Suppressor macrophage (primary cell): Measurements from ENCODE around the gene PROX2.

Source experiments
- DNase-seq, 4 experiments: peaks; one replicate each; pipeline ENCODE4 v3.0.0-alpha.2; 2020 to 2022
- total RNA-seq, 17 experiments: gene quantifications; one replicate each; lab custom pipeline; 2026; ENCODE audit warnings: mixed read lengths in 6 of 17, inconsistent platforms in 3 of 17; lab: John Stamatoyannopoulos, UW

The PROX2 gene, protein sequence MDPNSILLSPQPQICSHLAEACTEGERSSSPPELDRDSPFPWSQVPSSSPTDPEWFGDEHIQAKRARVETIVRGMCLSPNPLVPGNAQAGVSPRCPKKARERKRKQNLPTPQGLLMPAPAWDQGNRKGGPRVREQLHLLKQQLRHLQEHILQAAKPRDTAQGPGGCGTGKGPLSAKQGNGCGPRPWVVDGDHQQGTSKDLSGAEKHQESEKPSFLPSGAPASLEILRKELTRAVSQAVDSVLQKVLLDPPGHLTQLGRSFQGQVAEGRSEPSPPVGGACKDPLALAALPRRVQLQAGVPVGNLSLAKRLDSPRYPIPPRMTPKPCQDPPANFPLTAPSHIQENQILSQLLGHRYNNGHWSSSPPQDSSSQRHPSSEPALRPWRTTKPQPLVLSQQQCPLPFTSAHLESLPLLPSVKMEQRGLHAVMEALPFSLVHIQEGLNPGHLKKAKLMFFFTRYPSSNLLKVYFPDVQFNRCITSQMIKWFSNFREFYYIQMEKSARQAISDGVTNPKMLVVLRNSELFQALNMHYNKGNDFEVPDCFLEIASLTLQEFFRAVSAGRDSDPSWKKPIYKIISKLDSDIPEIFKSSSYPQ
- 0 to 2.0 (median 0.20) reads per million in 17 experiments for total RNA-seq

- peak; percentile 49 to 64 (median 60) for DNase-seq
These were observed at the start of gene PROX2 for GRCh38 chr14:74875941-74876913. Gene PROX2 (minus strand): TSS chr14:74876145. CDS start chr14:74863834, 12,311 bp downstream.

GRCh38 chr14:74924061-74924460 is 48.1 kb upstream of the PROX2 start:
- no peak for DNase-seq

GRCh38 chr14:74922752-74923401 is 46.9 kb upstream of the PROX2 start, which contains the start of gene RPS6KL1:
Gene RPS6KL1 (minus strand): TSS chr14:74923260. CDS start chr14:74921541, 1,719 bp downstream.
- peak; percentile 76 to 91 (median 81) for DNase-seq

DNA sequence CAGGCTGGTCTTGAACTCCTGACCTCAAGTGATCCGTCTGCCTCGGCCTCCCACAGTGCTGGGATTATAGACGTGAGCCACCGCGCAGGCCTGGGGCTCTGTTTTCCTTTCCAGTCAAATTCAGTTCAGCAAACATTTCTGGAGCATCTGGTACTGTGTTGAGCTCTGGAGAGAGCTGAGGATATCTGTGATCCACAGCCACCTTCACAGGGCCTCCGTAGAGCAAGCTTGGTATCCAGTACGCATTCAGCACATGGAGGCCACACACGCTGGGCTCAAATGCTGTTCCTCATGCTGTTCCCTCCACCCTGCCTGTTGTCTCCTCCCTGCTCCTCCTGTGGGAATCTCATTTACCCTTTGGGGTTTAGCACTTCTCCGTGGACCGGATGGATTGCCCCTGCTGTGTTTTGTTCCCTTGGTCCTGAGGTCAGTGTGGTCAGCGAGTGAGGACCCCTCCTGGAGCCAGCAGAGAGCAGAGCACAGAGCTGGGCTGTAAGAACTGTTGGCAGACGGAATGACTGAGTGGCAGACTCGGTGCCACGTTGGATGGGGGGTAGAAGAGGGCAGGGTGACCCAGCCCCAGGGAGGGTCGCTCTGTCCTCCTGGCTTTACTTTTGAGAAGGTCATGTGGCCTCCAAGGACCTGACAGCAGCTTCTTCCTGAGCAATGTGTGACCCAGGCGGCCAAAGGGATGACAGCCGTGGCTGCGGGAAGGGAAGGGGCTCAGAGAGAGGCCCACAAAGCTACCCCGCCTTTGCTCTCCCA is 46.2 kb upstream of the PROX2 start:
- no peak for DNase-seq

DNA sequence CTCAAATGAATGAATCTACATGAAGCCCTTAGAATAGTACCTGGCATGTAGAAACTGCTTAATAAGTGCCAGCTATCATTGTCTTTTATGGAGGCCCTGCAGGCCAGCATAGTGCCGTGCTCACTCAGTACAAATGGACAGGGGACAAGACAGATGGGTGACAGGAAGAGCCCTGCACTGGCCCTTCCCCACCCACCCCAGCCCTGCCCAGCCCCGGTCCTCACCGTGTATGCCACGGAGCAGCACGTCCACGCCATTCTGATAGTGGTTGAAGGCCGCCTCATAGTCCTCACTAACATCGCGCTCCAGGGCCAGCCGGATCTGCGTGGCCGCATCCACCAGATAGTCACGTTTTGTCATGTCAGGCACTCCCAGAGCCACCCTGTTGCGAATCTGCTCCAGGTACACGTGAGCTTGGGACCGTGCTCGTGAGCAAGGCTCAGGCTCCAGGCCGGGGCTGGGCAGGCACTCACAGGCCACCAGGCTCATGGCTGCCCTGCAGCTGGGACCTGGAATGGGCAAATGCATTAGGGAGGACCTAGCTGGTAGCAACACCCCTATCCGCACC is 45.2 kb upstream of the PROX2 start:
- no peak for DNase-seq

DNA sequence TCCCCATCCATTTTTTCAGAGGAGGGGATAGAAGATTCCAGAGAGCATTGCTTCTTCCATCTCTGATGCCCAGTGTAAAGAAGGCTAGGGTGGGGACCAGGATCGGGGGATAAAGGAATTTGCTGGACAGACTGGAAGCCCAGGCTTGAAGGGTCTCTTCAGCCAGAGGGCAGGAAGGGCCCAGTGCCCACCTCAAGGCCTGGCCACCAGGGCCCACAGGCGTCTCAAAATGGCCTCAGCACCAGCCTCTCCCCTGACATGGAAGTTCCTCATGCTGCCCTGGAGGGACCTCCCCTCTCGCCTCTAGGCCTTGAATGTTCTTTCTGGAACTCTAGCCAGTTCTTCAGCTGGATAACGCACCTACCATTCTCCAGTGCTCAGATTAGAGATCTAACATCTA is 44.3 kb upstream of the PROX2 start:
- DNase-seq = no peak

DNA sequence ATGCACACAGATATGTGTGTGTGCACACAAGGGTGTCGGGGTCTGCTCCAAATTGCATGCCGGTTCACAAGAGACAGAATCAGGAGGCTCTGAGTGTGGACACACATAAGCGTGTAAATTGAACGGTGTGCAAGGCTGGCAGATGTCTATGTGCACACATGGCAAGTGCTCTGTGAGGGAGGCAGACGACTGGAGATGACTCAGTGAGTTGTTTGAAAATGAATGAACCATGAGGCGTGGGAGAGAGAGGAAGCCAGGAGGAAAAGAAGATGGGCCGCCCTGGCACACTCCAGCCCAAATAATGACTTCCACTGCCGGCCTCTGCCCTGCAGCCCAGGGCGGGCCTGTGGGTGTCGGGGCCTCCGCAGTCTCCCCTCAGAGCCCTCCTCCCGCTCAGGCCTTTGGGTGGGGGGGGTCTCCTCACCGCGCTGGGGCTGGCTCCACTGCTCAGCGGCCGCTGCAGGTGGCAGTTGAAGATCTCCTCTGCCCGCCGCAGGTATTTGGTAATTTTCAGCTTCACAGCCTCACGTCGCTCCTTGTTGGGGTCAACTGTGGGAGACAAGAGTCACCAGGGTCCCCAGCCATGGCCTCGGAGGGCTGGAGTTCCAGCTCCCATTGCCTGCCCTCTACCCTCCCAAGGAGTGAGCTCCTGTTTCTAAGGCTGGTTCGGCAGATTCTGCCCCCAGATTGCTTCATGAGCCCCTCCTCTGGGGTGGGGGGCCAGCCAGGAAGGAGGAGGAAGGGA is 43.6 kb upstream of the PROX2 start:
- peak in 3 of 4 experiments; percentile 1 to 38 (median 30) for DNase-seq

- no peak for DNase-seq
These were observed 42.4 kb upstream of the PROX2 start for GRCh38 chr14:74918380-74918779.

DNA sequence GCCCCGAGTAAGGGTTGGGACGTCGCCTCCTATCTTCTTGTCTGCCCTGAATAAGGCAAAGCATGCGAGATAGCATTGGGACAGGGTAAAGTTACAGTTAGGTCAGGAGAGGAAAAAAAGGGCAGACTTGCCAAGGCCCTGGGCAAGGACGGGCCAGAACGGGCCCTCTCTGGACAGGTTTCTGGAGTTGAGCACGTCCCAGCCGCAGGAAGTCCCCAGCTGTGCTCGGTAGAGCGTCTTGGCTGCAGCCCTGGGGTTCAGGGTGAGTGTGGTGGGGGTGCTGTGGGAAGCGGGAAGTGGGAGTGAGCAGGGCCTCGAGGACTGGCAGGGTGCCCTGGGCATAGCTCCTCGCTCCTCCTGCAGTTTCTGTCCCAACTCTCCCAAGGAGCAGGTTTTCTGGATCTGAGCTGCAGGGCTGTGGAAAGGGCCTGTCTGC is 41.7 kb upstream of the PROX2 start:
- no peak for DNase-seq

DNA sequence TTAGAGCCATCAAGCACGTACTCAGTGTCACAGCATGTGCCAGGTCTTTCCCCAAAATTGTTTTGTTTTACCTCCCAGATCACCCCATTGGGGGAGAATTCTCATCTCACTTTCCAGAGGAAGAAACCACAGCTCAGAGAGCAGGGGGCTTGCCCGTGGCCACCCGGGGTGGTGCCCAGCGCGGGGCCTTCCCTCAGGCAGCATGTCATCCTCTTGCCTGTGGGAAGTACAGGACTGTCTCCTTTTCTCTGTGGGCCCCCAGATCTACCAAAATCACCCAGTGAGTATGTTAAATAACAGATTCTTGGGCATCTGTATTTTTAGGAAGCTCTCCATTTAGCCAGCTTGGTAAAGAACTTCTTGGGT is 41.2 kb upstream of the PROX2 start:
- no peak for DNase-seq

DNA sequence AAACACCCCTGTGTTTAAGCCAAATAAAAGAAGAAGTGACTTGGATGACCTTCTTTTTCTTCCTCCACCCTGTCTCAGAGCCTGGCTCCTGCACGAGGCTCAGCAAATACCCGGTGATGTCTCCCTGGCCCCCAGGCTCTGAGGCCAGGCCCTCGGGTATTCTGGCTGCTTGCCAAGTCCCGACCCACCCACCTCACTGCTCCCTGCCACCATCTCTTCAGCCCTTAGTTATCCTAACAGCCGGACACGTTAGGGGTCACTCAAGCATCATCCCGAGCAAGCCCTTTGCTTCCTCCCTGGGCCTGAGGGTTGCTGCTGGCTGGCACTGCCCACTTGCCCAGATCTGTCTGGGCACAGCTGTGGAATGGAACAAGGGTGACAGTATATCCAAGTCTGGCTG is 39.9 kb upstream of the PROX2 start:
- DNase-seq = no peak

- DNase-seq = no peak
These were observed 39.5 kb upstream of the PROX2 start for GRCh38 chr14:74915426-74915825.

DNA sequence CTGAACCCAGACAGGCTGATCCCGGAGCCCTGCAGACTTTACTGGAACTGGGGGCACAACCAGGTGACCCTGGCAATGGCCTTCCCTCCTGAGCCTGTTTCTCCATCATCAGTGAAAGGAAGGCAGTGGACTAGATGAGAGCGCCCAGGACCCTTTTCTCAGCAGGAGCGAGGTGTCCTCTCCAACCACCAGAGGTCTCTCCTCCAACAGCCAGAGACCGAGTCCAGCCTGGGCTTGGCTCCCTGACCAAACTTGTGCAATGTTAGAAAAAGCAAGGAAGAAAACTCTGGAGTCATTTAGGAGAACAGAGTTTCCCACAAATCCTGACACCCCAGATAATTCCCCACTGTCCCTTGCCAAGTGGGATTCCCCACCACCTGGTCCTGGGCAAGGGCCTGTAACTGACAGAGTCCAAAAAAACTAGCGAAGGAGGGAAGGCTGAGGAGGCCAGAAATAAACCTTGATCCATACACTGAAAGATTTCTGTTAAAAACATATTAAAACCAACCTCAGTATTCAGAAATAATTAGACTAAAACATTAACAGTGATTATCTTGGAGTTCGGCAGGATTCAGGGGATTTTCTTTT is 38.1 kb upstream of the PROX2 start:
- peak; percentile 56 to 81 (median 72) for DNase-seq

DNA sequence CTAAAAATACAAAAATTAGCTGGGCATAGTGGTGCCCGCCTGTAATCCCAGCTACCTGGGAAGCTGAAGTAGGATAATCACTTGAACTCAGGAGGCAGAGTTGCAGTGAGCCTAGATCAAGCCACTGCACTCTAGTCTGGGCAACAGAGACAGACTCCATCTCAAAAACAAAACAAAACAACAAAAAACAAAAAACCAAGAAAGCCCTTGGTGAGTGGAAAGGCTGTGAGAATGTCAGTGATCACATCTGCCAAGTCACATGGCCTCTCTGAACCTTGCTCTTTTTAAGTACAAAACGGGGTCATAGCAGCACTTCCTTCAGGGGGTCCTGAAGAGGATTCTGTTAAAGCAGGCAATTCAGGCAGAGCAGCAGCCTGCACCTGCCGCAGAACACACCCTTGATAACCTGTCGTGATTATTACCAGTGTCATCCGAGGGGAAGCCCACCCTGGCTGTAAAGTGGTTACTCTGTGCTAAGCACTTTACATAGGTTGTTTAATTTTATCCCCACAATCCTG is 37.5 kb upstream of the PROX2 start:
- no peak for DNase-seq

DNA sequence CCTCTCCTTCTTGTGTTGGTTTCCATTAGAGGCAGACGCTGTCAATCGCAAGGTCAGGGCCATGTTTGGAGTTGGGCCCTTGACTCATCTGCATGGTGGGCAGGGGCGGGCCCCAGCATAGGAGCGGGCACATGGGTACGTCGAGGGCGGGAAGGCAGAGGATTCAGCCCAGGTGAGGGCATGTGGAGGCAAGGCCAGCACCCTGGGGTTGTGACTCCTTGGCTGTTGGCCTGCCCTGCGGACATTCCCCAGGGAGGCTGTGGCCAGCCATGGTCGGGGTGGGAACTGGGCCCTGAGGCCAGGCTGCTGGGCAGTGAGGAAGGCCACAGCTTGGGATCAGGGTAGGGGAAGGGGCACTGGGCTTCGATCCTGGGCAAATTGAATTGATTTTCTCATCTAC is 36.9 kb upstream of the PROX2 start:
- no peak for DNase-seq

- no peak for DNase-seq
These were observed 36.2 kb upstream of the PROX2 start for GRCh38 chr14:74912111-74912510.

- DNase-seq = no peak
These were observed 35.8 kb upstream of the PROX2 start for GRCh38 chr14:74911704-74912103.

DNA sequence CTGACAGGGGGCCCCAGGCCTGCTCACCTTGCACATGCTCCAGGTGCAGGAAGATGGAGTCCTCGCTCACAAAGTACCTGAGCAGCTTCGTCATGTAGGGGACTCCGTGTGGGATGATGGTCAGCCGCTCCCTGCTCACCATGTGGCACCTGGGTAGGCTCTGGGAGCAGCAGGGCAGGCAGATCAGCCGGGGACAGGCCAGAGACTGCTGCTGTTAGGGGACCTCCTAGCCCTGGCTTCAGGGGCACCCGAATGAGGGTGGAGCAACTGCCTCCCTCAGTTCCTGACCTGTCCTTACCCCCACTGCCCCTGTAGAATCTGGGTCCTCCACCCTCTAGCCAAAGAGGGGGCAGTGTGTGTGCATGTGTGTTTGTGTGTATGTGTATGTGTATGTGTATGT is 35.3 kb upstream of the PROX2 start:
- no peak for DNase-seq

DNA sequence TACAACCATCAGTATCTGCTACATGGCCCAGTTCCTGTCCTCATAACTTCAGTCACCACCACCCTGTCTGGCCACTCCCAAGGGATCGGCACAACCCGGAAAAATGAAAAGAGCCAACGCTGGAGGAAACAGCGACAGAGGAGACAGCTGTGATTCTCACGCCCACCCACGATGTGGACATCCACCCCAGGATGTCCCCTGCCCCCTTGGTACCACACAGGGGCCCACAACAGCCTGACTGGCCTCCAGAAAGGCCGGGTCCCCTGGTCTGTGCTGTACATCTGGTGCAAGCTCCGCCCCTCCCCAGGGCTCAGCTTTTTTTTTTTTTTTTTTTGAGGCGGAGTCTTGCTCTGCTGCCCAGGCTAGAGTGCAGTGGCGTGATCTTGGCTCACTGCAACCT is 34.6 kb upstream of the PROX2 start:
- no peak for DNase-seq

- no peak for DNase-seq
These were observed 34.0 kb upstream of the PROX2 start for GRCh38 chr14:74909911-74910310.
